ENCODE results near the gene DGAT2. TPM values are rescaled to one million over a fixed set of nuclear protein-coding genes. Genes with fewer than 3 reads are reported as not detected.

DGAT2 gene
- total and polyA plus RNA-seq, 2 donors from 2014 or later = 1.4 to 7.0 TPM

- Histone ChIP-seq H3K4me1 (ENCODE audit: control insufficient read depth in 2 of 3, insufficient read depth in 2 of 3, low read depth in 1 of 3, low read length in 3 of 3) (peaks cover 0 to 6% (median 0%) of the 10 kb centered on the region in 3 donors), H3K36me3 (ENCODE audit: control insufficient read depth in 2 of 3, insufficient read depth in 3 of 3, low read length in 3 of 3) (no peaks in the 10 kb centered on the region), H3K4me3 (ENCODE audit: low read length in 3 of 3) (no peak overlapping the region), H3K9me3 (ENCODE audit: control insufficient read depth in 2 of 3, insufficient read depth in 1 of 3, low read length in 3 of 3) (no peaks in the 10 kb centered on the region), H3K27ac (ENCODE audit: low read depth in 2 of 2, low read length in 2 of 2) (no peak overlapping the region), H3K9ac (ENCODE audit: low read length in 3 of 3) (no peak overlapping the region), H3K27me3 (ENCODE audit: control insufficient read depth, insufficient read depth, low read length) (no peaks in the 10 kb centered on the region)
- intact Hi-C loops (cut with DNase I) = no loop called here
- TF ChIP-seq CTCF (IDR thresholded peaks at IDR 0.05; ENCODE audit: borderline replicate concordance, extremely low read depth, insufficient read depth) = no peak
- DNase-seq = no peak
- FAIRE-seq = no peak
Measured at GRCh38 chr11:75810637-75811390, 42.2 kb downstream of the DGAT2 start.

- no peaks in the 10 kb centered on the region for H3K9me3 ChIP-seq (ENCODE audit: control insufficient read depth in 2 of 3, insufficient read depth in 1 of 3, low read length in 3 of 3)
- H3K4me1 ChIP-seq (ENCODE audit: control insufficient read depth in 2 of 3, insufficient read depth in 2 of 3, low read depth in 1 of 3, low read length in 3 of 3) = peaks cover 0 to 11% (median 0%) of the 10 kb centered on the region in 3 donors
- intact Hi-C loops (cut with DNase I) = no loop called here
- TF ChIP-seq CTCF (IDR thresholded peaks at IDR 0.05; ENCODE audit: borderline replicate concordance, extremely low read depth, insufficient read depth) = no peak
- H3K27ac ChIP-seq (ENCODE audit: low read depth in 2 of 2, low read length in 2 of 2) = no peak overlapping the region
- no peaks in the 10 kb centered on the region for H3K27me3 ChIP-seq (ENCODE audit: control insufficient read depth, insufficient read depth, low read length)
- DNase-seq (no peak), FAIRE-seq (no peak)
- no peak overlapping the region for H3K9ac ChIP-seq (ENCODE audit: low read length in 3 of 3)
- no peak overlapping the region for H3K4me3 ChIP-seq (ENCODE audit: low read length in 3 of 3)
- no peaks in the 10 kb centered on the region for H3K36me3 ChIP-seq (ENCODE audit: control insufficient read depth in 2 of 3, insufficient read depth in 3 of 3, low read length in 3 of 3)
Measured at GRCh38 chr11:75811485-75811884, 42.9 kb downstream of the DGAT2 start.

GRCh38 chr11:75812542-75813040, 44.0 kb downstream of the DGAT2 start:
- Histone ChIP-seq H3K27me3 (ENCODE audit: control insufficient read depth, insufficient read depth, low read length) (no peaks in the 10 kb centered on the region), H3K9ac (ENCODE audit: low read length in 3 of 3) (no peak overlapping the region), H3K4me1 (ENCODE audit: control insufficient read depth in 2 of 3, insufficient read depth in 2 of 3, low read depth in 1 of 3, low read length in 3 of 3) (peaks cover 0 to 15% (median 5%) of the 10 kb centered on the region in 3 donors), H3K9me3 (ENCODE audit: control insufficient read depth in 2 of 3, insufficient read depth in 1 of 3, low read length in 3 of 3) (no peaks in the 10 kb centered on the region), H3K4me3 (ENCODE audit: low read length in 3 of 3) (no peak overlapping the region), H3K27ac (ENCODE audit: low read depth in 2 of 2, low read length in 2 of 2) (no peak overlapping the region), H3K36me3 (ENCODE audit: control insufficient read depth in 2 of 3, insufficient read depth in 3 of 3, low read length in 3 of 3) (no peaks in the 10 kb centered on the region)
- intact Hi-C loops (cut with DNase I) = no loop called here
- no peak for FAIRE-seq
- no peak for TF ChIP-seq CTCF (IDR thresholded peaks at IDR 0.05; ENCODE audit: borderline replicate concordance, extremely low read depth, insufficient read depth)
- no peak for DNase-seq

Data from kidney (tissue), 14 donors.